ENCODE data around the gene MICAL1.

- TF ChIP-seq EP300 (IDR thresholded peaks at IDR 0.05) (no peak), CTCF (IDR thresholded peaks at IDR 0.05) (no peak), POLR2AphosphoS5 (IDR thresholded peaks at IDR 0.05) (no peak), POLR2A (IDR thresholded peaks at IDR 0.05) (peak in 1 of 2 donors; percentile 36)
These were observed 575 bp upstream of the MICAL1 start for GRCh38 chr6:109456111-109456583.
